CD14-positive monocyte (primary cell): Measurements from ENCODE around the gene SULF2. TPM values are rescaled to one million over a fixed set of nuclear protein-coding genes. Genes with fewer than 3 reads are reported as not detected.

Experiments used
- DNase-seq, 3 donors: peaks; one replicate each; pipeline ENCODE4 v3.0.0-alpha.2; 2011 to 2022
- H2AFZ ChIP-seq: 2 replicates; pipeline ENCODE4 v1.6.0; 2012; ENCODE audit warnings: mild to moderate bottlenecking, low read depth, low read length, inconsistent platforms; ENCODE audit not compliant: insufficient read depth, poor library complexity, severe bottlenecking
- H3K27ac ChIP-seq, 2 donors: 1 replicate in 1 of 2; 2 replicates in 1 of 2; pipeline ENCODE4 v1.5.1; 2012 to 2013; ENCODE audit warnings: low read length in 2 of 2, control low read depth in 1 of 2, inconsistent platforms in 1 of 2, low read depth in 1 of 2, mild to moderate bottlenecking in 1 of 2
- H3K27me3 ChIP-seq, 2 donors: one replicate each; pipeline versions ENCODE4 v1.6.0 to v1.6.1; 2011 to 2013; ENCODE audit warnings: low read length in 2 of 2; ENCODE audit not compliant: control insufficient read depth in 2 of 2, insufficient read depth in 2 of 2
- H3K36me3 ChIP-seq, 2 donors: replicated peaks in 1 of 2; 1 replicate in 1 of 2; 2 replicates in 1 of 2; pipeline versions ENCODE4 v1.5.1 to v1.6.1; 2012 to 2013; ENCODE audit warnings: low read length in 2 of 2, control low read depth in 1 of 2, inconsistent platforms in 1 of 2, mild to moderate bottlenecking in 1 of 2; ENCODE audit not compliant: insufficient read depth in 2 of 2, control insufficient read depth in 1 of 2
- H3K4me1 ChIP-seq, 2 donors: 1 replicate in 1 of 2; 2 replicates in 1 of 2; pipeline versions ENCODE4 v1.5.1 to v1.6.1; 2012 to 2013; ENCODE audit warnings: low read length in 2 of 2, control low read depth in 1 of 2, inconsistent platforms in 1 of 2, mild to moderate bottlenecking in 1 of 2, moderate library complexity in 1 of 2; ENCODE audit not compliant: insufficient read depth in 2 of 2, control insufficient read depth in 1 of 2
- H3K4me2 ChIP-seq: replicated peaks from 2 replicates; pipeline ENCODE3; 2012; ENCODE audit warnings: low read length, moderate library complexity, mild to moderate bottlenecking; ENCODE audit not compliant: poor library complexity, severe bottlenecking; ENCODE audit errors: extremely low read depth
- H3K4me3 ChIP-seq, 3 experiments: fragments of 200-600 bp in 1 of 3; sonication (generic) in 1 of 3; replicated peaks in 1 of 3; 1 replicate in 2 of 3; 2 replicates in 1 of 3; pipeline ENCODE4 v1.5.1; 2011 to 2013; ENCODE audit warnings: low read length in 3 of 3, mild to moderate bottlenecking in 3 of 3, control low read depth in 2 of 3, low read depth in 2 of 3, inconsistent platforms in 1 of 3, moderate library complexity in 1 of 3
- H3K79me2 ChIP-seq: 2 replicates; pipeline ENCODE4 v1.6.0; 2012; ENCODE audit warnings: mild to moderate bottlenecking, control low read depth, inconsistent platforms, low read length, moderate library complexity; ENCODE audit not compliant: insufficient read depth
- H3K9ac ChIP-seq: 2 replicates; pipeline ENCODE4 v1.6.0; 2017; ENCODE audit warnings: low read length, mild to moderate bottlenecking; ENCODE audit not compliant: insufficient read depth, poor library complexity, severe bottlenecking
- H3K9me3 ChIP-seq, 2 donors: replicated peaks in 1 of 2; 1 replicate in 1 of 2; 2 replicates in 1 of 2; pipeline versions ENCODE4 v1.5.1 to v1.6.1; 2012 to 2013; ENCODE audit warnings: low read length in 2 of 2, control low read depth in 1 of 2; ENCODE audit not compliant: control insufficient read depth in 1 of 2, insufficient read depth in 1 of 2
- H4K20me1 ChIP-seq: 2 replicates; pipeline ENCODE4 v1.6.0; 2012; ENCODE audit warnings: mild to moderate bottlenecking, low read length, control low read depth, moderate library complexity; ENCODE audit not compliant: insufficient read depth
- H3K27ac Mint-ChIP-seq, 7 donors: one replicate each; pipeline ENCODE4 v1.8.0; 2020; ENCODE audit warnings: mild to moderate bottlenecking in 7 of 7, mixed read lengths in 7 of 7, moderate library complexity in 6 of 7, inconsistent platforms in 2 of 7
- H3K27me3 Mint-ChIP-seq, 3 donors: one replicate each; pipeline ENCODE4 v1.8.0; 2021 to 2022; ENCODE audit warnings: low read depth in 3 of 3, mild to moderate bottlenecking in 3 of 3, mixed read lengths in 3 of 3, moderate library complexity in 3 of 3, inconsistent platforms in 1 of 3
- H3K36me3 Mint-ChIP-seq, 2 donors: one replicate each; pipeline ENCODE4 v1.8.0; 2020; ENCODE audit warnings: mixed read lengths in 2 of 2, inconsistent platforms in 1 of 2, mild to moderate bottlenecking in 1 of 2
- H3K4me1 Mint-ChIP-seq: one replicate; pipeline ENCODE4 v1.8.0; 2020; ENCODE audit warnings: mild to moderate bottlenecking, mixed read lengths
- H3K4me3 Mint-ChIP-seq, 2 donors: one replicate each; pipeline ENCODE4 v1.8.0; 2020; ENCODE audit warnings: mild to moderate bottlenecking in 2 of 2, mixed read lengths in 2 of 2, moderate library complexity in 1 of 2
- H3K9me3 Mint-ChIP-seq, 7 donors: one replicate each; pipeline ENCODE4 v1.8.0; 2020 to 2022; ENCODE audit warnings: mixed read lengths in 7 of 7, mild to moderate bottlenecking in 6 of 7, moderate library complexity in 6 of 7, inconsistent platforms in 2 of 7
- WGBS: methylation state at CpG from one replicate; pipeline ENCODE4 v1.1.5; 2013; ENCODE audit warnings: missing lambda C conversion rate; ENCODE audit not compliant: insufficient coverage; 5-methylcytosine and 5-hydroxymethylcytosine counted together
- intact Hi-C, 2 donors: fragments of 100-400 bp; cut with micrococcal nuclease; formaldehyde crosslinking; loops; one replicate each; pipeline versions ENCODE4 v1.15.0 to v1.15.1; 2023
- polyA plus RNA-seq, 3 donors: library from polyadenylated mRNA; depleted of rRNA in 1 of 3; unstranded in 2 of 3; stranded (reverse) in 1 of 3; fragments of 300-500 nt in 2 of 3; fragments of >200 nt in 1 of 3; fragmentation: Illumina TruSeq in 2 of 3; gene quantifications; 1 replicate in 2 of 3; 2 replicates in 1 of 3; pipeline ENCODE4 v1.2.3, GENCODE V29; 2012 to 2021
- TF ChIP-seq, protein P1 (sequence below): fragments of 200-600 bp; IDR thresholded peaks from one replicate; pipeline ENCODE4 v1.8.0; 2022; ENCODE audit warnings: antibody characterized with exemption, mild to moderate bottlenecking

Gene SULF2
- polyA plus RNA-seq, 3 donors: 60.3 to 156 (median 75.5) TPM

DNA sequence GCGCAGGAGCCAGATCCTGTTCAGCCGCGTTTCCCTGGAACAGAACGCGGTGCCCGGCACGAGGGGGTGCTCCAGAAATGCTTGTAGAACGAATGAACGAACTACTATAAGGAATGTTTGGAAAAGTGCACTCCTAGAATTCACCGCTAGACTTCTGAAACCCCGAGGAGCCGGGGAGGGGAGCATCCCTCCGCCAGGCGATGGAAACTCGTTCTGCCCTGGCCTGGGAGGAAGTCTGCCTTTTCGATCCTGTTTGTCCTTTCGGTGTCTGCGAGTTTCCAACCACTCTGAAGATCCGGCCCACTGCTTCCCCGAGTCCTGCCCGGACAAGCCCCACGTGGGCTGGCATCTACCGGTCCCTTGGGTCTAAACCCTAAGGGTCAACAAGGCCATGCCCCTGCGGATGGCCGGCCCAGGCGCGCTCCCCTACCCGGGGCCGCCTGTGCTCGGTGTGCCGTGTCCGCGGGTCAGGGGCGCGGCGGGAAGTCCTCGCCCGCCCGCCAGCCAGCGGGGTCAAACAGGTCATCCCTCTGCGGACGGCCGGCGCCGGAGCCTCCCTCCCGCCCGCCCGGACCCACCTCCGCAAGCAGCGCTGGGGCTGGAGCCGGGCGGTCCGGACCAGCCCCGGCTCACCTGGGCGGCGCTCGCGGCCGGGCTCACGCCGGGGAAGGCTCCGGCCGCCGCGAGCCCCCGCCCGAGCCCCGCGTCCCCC lies 526 bp downstream of the SULF2 start:
- peaks cover 56% of the 10 kb centered on the region for H3K79me2 ChIP-seq
- under 1% methylated on average over 59 of the region's 69 CpGs for WGBS
- peak overlapping the region; percentile 91 for H3K4me2 ChIP-seq
- peaks cover 44 to 54% of the 10 kb centered on the region in 2 donors for H3K4me1 ChIP-seq
- peaks cover 11 to 23% (median 22%) of the 10 kb centered on the region in 3 donors for H3K27me3 Mint-ChIP-seq
- peaks cover 56% of the 10 kb centered on the region for H3K4me1 Mint-ChIP-seq
- intact Hi-C loops: loop anchor here (2.0 to 10.0 kb wide), 3 partner anchors 57 to 840 kb away; no protein-coding TSS in a partner anchor
- peaks cover 0 to 2% (median 0%) of the 10 kb centered on the region in 7 donors for H3K9me3 Mint-ChIP-seq
- H3K36me3 Mint-ChIP-seq: peaks cover 45 to 53% of the 10 kb centered on the region in 2 donors
- H3K4me3 ChIP-seq: peak overlapping the region; percentile 62 to 97 (median 76)
- TF ChIP-seq, protein P1, sequence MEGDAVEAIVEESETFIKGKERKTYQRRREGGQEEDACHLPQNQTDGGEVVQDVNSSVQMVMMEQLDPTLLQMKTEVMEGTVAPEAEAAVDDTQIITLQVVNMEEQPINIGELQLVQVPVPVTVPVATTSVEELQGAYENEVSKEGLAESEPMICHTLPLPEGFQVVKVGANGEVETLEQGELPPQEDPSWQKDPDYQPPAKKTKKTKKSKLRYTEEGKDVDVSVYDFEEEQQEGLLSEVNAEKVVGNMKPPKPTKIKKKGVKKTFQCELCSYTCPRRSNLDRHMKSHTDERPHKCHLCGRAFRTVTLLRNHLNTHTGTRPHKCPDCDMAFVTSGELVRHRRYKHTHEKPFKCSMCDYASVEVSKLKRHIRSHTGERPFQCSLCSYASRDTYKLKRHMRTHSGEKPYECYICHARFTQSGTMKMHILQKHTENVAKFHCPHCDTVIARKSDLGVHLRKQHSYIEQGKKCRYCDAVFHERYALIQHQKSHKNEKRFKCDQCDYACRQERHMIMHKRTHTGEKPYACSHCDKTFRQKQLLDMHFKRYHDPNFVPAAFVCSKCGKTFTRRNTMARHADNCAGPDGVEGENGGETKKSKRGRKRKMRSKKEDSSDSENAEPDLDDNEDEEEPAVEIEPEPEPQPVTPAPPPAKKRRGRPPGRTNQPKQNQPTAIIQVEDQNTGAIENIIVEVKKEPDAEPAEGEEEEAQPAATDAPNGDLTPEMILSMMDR: no peak
- H3K9ac ChIP-seq: peak overlapping the region; percentile 68
- DNase-seq: peak in 1 of 3 donors; percentile 23
- H3K27ac ChIP-seq: peak overlapping the region; percentile 29 to 88
- peak overlapping the region; percentile 22 to 88 (median 82) for H3K27ac Mint-ChIP-seq
- peak overlapping the region; percentile 95 to 97 for H3K4me3 Mint-ChIP-seq
- H3K36me3 ChIP-seq: peaks cover 4 to 16% of the 10 kb centered on the region in 2 donors
- no peaks in the 10 kb centered on the region for H3K9me3 ChIP-seq
- peaks cover 0 to 11% of the 10 kb centered on the region in 2 donors for H3K27me3 ChIP-seq
- peaks cover 51% of the 10 kb centered on the region for H4K20me1 ChIP-seq
- H2AFZ ChIP-seq: no peak overlapping the region

DNA sequence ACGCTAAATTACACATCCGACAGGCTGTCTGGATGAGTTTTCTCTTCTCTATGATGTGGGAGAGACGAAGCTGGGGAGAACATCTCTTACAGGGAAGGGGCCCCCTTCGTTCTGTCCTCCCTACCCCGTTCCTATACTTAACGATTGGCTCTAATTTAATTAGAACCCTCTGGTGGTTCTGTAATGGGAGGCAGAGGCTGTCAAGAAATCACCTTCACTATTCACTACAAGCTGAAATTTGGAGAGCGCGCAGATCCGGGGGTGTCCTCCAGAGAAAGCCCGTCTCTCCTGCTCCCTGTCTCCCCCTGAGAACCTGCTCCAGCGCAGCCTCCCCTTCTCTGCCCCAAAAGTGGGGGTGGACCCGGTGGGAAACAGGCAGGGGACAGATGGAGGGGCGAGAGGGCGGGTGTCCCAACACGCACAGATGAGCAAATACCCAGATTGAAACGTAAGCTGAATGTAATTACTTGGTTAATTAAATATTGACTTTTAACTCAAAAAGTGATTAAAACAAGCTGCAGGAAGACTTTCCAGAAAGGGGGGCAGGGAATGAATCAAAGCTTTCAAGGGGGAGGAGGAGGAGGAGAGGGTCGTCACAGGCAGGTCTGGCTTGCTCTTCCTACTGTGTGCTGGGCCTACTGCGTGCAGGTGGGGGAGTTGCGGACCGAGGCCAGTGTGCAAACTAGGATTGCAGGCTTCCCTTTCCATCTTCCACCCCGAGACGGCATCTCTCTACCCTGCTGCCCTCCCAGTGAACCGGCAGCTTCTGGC lies 1.3 kb downstream of the SULF2 start:
- intact Hi-C loops: loop anchor here (2.0 to 10.0 kb wide), 3 partner anchors 57 to 841 kb away; no protein-coding TSS in a partner anchor
- peaks cover 11 to 23% (median 21%) of the 10 kb centered on the region in 3 donors for H3K27me3 Mint-ChIP-seq
- H2AFZ ChIP-seq: no peak overlapping the region
- peak overlapping the region; percentile 95 to 97 for H3K4me3 Mint-ChIP-seq
- WGBS: 0% methylated on average over 1 of the region's 23 CpGs
- peaks cover 4 to 17% of the 10 kb centered on the region in 2 donors for H3K36me3 ChIP-seq
- peak overlapping the region; percentile 29 to 88 for H3K27ac ChIP-seq
- peaks cover 0 to 2% (median 0%) of the 10 kb centered on the region in 7 donors for H3K9me3 Mint-ChIP-seq
- TF ChIP-seq, protein P1: no peak
- peaks cover 59% of the 10 kb centered on the region for H4K20me1 ChIP-seq
- H3K36me3 Mint-ChIP-seq: peaks cover 52 to 59% of the 10 kb centered on the region in 2 donors
- peaks cover 63% of the 10 kb centered on the region for H3K79me2 ChIP-seq
- peak overlapping the region; percentile 45 to 88 (median 82) for H3K27ac Mint-ChIP-seq
- H3K4me1 Mint-ChIP-seq: peaks cover 61% of the 10 kb centered on the region
- H3K4me2 ChIP-seq: peak overlapping the region; percentile 91
- no peaks in the 10 kb centered on the region for H3K9me3 ChIP-seq
- peak overlapping the region; percentile 68 for H3K9ac ChIP-seq
- peak overlapping the region; percentile 62 to 97 (median 76) for H3K4me3 ChIP-seq
- peaks cover 44 to 54% of the 10 kb centered on the region in 2 donors for H3K4me1 ChIP-seq
- no peak for DNase-seq
- peaks cover 0 to 11% of the 10 kb centered on the region in 2 donors for H3K27me3 ChIP-seq
